Inflammatory macrophage treated with lipopolysaccharide for 1 hour (primary cell): ENCODE results near the gene LAMC1.
"Not testable (repeated sequence)": the region's sequence is repeated elsewhere in the genome, so short reads cannot be mapped to it uniquely, and the experiment has no call there.

Experiments
- DNase-seq, 2 donors: peaks; one replicate each; pipeline ENCODE4 v3.0.0-alpha.2; 2020 to 2022

LAMC1 gene

DNA sequence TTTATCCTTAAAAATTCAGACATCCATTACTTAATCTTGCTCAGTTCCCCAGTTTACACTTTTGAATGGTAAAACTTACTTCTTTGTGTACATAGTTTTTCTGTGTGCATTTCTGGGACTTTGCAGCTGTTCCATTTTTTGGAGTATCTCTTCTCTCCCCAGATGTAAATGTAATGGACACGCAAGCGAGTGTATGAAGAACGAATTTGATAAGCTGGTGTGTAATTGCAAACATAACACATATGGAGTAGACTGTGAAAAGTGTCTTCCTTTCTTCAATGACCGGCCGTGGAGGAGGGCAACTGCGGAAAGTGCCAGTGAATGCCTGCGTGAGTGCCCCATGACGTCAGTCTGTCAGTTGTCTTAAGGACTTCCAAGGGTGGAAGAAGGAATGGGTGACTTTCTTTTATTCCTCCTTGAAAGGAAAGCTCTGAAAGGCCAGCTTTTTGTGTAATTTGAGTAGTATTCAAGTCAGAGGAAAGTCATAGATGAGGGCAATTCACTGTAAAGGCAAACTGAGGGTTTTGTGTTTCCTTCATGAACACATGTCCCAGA lies 87.2 kb downstream of the LAMC1 start:
- no peak for DNase-seq

DNA sequence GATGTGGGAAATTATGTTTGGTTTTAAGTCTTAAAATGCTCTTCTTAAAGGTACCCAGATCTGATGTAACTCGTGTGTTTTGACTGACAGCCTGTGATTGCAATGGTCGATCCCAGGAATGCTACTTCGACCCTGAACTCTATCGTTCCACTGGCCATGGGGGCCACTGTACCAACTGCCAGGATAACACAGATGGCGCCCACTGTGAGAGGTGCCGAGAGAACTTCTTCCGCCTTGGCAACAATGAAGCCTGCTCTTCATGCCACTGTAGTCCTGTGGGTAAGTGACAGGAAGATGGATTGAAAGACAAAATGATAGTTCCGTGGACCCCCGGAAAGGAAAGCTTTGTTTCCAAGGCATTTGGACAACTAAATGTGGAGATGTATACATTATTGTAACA lies 91.2 kb downstream of the LAMC1 start:
- DNase-seq = no peak

DNA sequence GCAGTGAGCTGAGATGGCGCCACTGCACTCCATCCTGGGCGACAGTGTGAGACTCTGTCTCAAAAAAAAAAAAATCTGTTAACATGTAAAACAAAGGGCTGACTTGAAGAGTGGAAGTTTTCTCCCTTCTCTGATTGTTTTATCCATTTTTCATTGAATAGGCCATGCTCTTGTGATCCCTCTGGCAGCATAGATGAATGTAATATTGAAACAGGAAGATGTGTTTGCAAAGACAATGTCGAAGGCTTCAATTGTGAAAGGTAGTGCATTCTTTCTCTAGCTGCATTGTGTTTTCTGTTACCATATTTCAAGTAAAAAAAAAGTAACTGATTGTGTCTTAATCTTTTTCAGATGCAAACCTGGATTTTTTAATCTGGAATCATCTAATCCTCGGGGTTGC lies 93.2 kb downstream of the LAMC1 start:
- DNase-seq = no peak

DNA sequence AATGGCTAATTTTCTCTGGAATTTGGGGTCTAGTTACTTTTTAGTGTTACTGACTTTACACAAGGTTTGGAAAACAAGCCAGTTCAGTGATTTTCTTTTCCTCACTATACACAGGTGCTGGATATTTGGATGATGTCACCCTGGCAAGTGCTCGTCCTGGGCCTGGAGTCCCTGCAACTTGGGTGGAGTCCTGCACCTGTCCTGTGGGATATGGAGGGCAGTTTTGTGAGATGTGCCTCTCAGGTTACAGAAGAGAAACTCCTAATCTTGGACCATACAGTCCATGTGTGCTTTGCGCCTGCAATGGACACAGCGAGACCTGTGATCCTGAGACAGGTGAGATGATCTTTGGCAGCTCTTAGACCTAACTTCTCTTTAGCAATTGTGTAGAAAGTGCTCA lies 98.4 kb downstream of the LAMC1 start:
- no peak for DNase-seq

DNA sequence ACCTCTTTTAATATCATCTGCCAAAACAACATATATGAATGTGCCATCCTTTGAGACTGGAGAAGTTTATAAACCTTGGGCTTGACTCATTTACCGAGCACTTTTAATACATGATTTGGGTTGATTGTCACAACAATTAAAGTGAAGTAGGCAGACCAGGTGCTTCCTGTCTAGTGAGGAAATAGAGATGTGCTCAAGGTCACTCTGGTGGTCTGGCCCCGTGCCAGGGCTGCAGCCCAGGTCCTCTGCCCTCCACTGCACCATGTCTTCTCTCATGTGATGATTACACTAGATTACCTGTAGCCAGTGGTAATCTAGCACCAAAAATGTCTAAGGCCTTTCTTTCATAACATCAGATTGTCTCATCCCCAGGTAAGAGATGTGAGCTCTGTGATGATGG lies 101.0 kb downstream of the LAMC1 start:
- no peak for DNase-seq

DNA sequence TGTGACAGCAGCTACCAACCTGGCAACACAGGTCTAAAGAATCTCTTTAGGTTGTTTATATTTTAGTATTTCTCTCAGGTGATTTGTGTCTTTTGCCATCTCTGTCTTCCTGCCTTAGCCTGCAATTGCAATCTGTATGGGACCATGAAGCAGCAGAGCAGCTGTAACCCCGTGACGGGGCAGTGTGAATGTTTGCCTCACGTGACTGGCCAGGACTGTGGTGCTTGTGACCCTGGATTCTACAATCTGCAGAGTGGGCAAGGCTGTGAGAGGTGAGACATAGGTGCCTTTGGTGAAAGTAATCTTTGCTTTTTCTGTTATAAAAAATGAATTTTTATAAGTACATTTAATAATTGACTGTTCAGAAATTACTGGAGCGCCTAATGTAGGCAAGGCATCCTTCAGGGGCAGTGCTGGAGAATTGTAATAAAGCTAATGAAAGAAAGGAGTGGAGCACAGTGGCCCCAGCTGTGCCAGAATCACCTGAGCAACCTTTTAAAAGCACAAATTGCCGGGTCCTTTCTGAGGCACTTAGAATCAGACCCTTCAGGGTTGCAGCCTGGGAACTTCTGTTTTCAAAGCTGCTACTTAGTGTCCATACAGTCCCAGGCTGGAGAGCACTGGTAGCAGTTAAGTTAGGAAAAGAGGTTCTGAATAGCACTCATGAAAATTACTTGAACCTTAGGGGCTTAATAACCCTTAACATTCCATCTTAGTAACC lies 102.2 kb downstream of the LAMC1 start:
- no peak for DNase-seq

DNA sequence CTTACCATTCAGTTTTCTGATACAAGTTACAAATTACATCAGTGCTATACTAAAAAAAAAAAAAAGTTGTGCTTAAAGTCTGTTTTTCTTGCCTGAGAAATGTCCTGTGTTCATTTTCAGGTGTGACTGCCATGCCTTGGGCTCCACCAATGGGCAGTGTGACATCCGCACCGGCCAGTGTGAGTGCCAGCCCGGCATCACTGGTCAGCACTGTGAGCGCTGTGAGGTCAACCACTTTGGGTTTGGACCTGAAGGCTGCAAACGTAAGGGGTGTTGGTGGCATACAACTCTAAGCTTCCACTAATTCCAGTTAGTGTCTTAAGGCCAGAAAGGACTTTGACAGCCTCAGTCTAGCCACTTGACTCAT lies 102.8 kb downstream of the LAMC1 start:
- DNase-seq = no peak

DNA sequence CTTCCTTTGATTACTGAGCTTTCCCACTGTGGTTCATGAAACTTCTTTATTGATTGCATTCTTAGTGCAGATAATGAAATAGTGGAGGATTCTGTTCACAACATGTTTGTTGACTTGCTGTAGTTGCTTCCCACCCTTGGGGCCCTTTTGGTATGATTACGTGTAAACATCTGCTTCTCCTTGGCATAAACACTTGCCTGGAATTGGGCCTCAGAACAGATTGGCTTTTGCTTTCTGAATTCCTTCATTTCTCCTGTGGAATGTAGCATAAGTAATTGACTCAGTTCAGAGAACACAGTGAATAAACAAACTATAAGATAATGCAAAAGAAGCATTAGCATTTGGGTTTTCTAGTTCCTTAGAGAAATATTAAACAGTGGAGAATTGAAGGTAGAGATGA lies 103.3 kb downstream of the LAMC1 start:
- no peak for DNase-seq

DNA sequence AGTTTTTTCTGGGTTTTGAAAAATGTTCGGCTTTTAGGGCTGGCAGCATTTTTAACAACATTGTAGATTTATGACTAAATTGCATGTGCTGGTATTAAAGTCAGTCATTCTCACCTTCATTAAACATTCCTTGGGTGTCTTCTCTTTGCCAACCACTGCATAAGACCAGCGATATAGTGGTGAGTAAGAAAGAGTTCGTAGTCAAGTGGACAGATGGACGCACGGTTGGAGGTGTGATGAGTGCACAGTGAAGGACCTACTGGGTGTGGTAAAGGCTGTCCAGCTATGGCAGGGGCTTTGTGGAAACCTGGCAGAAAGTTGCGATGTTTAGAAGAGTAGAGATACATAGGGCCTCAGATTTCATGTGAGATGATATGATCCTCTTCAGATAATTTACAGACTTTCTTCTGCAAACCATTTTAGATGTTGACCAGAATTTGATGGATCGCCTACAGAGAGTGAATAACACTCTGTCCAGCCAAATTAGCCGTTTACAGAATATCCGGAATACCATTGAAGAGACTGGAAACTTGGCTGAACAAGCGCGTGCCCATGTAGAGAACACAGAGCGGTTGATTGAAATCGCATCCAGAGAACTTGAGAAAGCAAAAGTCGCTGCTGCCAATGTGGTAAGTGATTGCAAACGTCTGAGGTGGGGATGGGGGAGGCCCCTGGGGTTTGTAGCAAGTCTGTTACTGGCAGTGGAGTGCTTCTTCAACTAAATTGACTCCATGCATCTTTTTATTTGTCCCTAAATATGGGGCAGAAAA lies 106.9 kb downstream of the LAMC1 start:
- no peak for DNase-seq

DNA sequence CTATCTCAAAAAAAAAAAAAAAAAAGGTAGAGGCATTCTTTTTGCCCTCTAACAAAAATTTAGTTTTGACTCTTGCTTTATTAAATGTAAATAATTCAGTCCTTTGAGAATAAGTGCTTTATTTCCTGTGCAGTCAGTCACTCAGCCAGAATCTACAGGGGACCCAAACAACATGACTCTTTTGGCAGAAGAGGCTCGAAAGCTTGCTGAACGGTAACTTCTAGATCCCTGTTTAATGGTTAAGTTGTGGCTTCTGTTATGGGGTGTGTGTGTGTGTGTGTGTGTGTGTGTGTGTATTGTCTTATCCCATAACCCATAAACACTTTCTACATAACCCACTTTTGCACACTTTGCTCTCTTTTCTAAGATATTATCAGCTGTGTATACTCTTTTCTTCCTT lies 107.9 kb downstream of the LAMC1 start:
- DNase-seq = no peak

DNA sequence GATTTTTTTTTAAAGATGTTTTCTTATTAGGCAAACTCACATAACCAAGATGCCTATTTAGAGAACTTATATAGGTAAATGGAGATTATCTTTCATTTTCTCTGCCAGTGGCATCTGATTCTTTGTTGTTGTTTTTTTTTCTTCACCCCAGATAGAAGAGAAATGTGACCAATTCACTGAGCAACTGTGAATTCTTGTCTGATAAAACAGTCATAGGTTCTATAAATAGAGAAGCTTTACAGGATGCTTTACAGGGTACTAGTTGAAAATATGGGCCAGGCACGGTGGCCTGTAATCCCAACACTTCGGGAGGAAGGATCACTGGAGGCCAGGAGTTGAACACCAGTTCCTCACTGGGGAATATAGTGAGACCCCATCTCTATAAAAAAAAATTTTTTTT lies 112.1 kb downstream of the LAMC1 start:
- DNase-seq = no peak

DNA sequence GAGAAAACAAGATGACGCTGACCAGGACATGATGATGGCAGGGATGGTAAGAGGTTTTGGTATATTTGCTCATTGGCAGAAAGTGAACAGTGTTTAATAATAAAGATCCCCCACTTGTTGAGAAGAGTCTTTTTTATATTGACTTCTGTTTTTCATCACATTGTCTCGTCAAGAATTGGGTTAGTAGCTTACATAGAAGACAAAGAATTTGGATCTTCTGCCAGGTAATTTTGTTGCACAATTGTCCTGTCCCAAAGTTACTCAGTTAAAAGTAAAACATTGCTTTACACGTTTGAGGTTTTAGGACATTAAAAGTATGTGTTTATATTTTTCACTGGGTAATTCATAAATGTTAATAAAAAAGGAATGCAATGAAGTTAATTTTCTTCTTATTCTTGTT lies 114.6 kb downstream of the LAMC1 start:
- DNase-seq = no peak

DNA sequence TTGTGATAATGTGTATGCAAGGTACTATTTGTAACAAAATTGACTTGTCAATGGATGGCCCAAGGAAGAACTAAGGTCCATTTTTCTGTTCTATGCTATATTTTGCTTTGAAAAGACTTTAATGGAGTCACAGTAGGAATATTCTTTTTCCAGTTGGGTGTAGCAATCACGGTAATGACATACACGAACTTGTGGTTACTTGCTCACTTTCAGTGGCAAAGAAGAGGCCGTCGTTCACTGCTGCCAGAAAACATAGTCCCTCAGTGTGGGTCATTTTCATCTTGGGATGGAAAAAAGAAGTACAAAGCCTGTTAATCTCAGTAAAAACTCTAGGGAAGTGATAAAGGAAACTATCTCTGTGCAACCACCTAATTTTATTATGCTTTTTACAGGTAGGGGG lies 115.1 kb downstream of the LAMC1 start:
- DNase-seq = no peak

DNA sequence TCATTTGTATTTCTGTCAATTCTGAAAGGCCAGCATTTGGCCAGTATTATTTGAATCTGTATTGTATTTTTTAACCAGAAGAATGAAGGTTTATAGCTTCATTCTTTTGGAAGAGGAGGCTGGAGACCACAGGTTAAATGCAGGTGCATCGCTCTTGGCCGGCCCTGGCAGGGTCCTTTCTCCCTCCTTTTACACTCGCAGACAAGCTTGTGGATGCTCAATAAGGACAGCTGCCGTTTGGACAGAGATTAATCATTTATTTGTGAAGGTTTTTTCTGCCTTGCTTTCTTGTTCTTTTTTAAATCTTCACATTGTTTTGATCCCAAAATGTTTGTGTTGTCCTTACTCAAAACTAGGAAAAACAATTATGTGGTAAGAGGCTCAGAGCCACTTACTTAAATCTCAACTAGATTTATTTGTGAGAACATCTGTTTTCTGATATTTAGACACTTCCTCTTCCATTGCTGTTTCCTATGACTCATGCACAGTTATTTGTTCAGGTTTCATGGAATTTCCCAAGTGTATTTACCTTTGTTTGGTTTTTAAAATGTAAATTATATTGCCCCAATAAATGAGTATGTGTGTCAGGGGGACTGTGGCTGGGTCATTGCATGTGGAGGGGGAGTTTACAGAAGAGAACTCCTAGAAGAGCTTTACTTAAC lies 116.2 kb downstream of the LAMC1 start:
- DNase-seq = peak; percentile 6 to 43

DNA sequence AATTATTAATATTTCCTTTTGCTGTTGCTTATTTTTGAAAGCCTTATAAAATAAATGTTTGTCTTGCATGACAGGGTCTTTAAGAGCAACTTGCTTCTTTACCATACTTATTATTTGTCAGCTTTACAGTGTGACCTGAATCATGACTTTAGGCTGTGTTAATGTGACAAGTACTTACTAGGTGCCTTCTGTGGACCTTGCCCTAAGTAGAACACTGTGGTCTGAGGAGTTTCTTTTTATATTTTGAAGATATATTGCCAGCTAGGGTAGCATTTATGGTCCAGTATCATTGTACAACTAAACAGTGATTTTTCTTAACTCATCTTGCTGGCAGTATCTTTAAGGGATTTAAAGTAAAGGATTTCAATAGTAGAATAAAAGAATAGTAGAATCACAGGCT lies 117.4 kb downstream of the LAMC1 start:
- no peak for DNase-seq

DNA sequence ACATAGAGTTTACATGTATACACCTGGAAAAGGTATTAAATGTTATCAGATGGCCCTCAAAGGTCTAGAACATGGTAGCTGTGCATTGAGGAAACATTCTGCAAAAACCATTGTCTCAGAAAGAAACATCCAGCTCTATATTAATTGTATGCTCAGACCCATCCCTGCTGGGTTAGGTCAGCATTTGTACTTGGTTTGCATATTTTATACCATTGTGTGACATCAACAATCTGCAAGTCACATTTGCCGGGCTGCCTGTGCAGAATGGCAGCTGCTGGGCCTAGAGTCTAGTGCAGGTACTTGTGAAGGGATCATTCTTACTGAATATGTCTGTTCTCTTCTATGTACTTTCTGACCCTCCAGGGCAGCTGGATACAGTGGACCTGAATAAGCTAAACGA lies 119.0 kb downstream of the LAMC1 start:
- DNase-seq = no peak

DNA sequence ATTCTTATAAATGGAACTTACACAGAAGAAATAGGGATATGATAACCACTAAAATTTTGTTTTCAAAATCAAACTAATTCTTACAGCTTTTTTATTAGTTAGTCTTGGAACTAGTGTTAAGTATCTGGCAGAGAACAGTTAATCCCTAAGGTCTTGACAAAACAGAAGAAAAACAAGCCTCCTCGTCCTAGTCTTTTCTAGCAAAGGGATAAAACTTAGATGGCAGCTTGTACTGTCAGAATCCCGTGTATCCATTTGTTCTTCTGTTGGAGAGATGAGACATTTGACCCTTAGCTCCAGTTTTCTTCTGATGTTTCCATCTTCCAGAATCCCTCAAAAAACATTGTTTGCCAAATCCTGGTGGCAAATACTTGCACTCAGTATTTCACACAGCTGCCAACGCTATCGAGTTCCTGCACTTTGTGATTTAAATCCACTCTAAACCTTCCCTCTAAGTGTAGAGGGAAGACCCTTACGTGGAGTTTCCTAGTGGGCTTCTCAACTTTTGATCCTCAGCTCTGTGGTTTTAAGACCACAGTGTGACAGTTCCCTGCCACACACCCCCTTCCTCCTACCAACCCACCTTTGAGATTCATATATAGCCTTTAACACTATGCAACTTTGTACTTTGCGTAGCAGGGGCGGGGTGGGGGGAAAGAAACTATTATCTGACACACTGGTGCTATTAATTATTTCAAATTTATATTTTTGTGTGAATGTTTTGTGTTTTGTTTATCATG lies 120.5 kb downstream of the LAMC1 start:
- DNase-seq = no peak

DNA sequence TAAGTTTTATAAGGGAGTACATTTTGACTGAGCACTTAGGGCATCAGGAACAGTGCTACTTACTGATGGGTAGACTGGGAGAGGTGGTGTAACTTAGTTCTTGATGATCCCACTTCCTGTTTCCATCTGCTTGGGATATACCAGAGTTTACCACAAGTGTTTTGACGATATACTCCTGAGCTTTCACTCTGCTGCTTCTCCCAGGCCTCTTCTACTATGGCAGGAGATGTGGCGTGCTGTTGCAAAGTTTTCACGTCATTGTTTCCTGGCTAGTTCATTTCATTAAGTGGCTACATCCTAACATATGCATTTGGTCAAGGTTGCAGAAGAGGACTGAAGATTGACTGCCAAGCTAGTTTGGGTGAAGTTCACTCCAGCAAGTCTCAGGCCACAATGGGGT lies 121.5 kb downstream of the LAMC1 start:
- peak in 1 of 2 donors; percentile 3 for DNase-seq

DNA sequence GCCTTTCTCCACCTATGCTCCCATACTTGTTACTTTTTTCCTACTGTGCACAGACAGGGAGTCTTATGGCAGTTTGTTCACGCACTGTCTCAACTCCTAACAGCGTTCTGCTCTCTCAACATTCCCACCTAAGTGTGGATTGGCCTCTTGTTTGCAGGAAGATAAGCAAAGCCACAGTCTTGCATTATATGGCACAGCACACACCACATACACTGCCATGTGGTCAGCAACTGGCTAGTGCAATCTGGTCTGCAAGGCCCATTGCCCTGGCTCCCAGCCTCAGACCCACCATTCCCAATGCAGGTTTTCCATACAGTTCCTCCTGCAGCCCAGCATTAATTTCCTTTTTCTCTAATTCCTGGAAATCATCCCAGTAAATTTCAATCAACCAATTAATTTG lies 124.5 kb downstream of the LAMC1 start:
- no peak for DNase-seq

DNA sequence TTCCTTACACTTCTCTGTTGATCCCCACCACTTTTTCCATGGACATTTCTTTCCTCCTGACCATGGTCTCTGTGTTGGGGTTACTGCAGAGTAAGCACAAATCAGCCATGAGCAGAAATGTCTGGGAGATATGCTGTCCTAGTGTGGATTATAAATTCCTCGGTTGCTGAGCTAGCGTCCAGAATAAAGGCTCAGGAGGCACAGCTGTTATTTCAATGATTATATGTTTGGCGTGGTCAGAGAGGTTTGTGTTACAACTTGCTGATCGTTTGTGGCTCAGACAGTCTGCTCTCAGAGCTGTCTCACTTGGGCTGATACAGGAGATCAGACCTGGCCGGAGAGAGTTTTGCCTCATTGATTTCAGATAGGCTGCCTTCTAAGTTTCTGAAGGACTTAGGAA lies 125.4 kb downstream of the LAMC1 start:
- no peak for DNase-seq

DNA sequence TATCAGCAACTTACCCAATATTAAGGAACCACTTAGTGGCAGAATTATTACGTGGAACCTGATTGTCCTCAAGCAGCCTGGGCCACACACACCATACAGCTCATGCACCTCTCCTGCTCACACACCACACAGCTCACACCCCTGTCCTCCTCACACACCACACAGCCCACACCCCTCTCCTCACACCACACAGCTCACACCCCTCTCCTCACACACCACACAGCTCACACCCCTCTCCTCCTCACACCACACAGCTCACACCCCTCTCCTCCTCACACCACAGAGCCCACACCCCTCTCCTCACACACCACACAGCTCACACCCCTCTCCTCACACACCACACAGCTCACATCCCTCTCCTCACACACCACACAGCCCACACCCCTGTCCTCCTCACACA lies 126.1 kb downstream of the LAMC1 start:
- no peak for DNase-seq

DNA sequence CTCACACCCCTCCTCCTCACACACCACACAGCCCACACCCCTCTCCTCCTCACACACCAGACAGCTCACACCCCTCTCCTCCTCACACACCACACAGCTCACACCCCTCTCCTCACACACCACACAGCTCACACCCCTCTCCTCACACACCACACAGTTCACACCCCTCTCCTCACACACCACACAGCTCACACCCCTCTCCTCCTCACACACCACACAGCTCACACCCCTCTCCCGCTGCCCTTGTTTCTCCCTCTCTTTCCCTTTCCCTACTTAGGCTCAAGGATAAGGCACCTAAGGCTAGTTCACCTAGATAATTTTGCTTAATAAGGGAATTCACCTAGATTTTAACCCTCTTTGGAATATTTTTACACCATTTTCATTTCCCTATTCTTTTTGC lies 126.8 kb downstream of the LAMC1 start:
- not testable (repeated sequence) for DNase-seq

DNA sequence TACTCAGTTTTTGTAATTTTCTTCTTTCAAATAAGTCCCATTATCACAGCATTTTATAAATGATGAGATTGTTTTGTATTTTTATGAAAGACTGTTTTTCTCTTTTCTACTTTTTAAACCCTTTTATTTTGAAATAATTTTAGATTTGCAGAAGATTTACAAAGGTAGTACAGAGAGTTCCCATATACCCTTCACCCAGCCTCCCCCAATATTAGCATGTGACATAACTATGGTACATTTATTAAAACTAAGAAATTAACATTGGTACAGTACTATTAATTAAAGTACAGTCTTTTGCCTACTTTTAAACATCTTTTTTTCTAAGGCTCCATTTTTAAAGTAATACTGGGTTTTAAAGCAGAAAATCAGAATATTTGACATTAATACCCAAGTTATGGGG lies 127.2 kb downstream of the LAMC1 start:
- no peak for DNase-seq
